Ovary (tissue), 9 donors: ENCODE measurements around the gene ZNF148. TPM values are rescaled to one million over a fixed set of nuclear protein-coding genes. Genes with fewer than 3 reads are reported as not detected.
"Not testable (repeated sequence)": the region's sequence is repeated elsewhere in the genome, so short reads cannot be mapped to it uniquely, and the experiment has no call there.

Source experiments
- DNase-seq, 5 donors: peaks; one replicate each; pipeline ENCODE4 v3.0.0-alpha.2; 2019 to 2020
- H3K27ac ChIP-seq, 2 donors: fragments of 200-600 bp; one replicate each; pipeline versions ENCODE4 v1.5.1 to v1.8.0; 2019 to 2022
- H3K27me3 ChIP-seq: fragments of 200-600 bp; one replicate; pipeline ENCODE4 v1.8.0; 2022
- H3K36me3 ChIP-seq: fragments of 200-600 bp; sonication (generic); one replicate; pipeline ENCODE4 v1.5.1; 2019
- H3K4me1 ChIP-seq: one replicate; pipeline ENCODE4 v1.8.1; 2013; ENCODE audit warnings: mild to moderate bottlenecking, moderate library complexity; ENCODE audit not compliant: insufficient read depth
- H3K4me3 ChIP-seq: fragments of 200-600 bp; sonication (generic); one replicate; pipeline ENCODE4 v1.5.1; 2017
- H3K9me3 ChIP-seq, 2 donors: fragments of 200-600 bp in 1 of 2; sonication (generic) in 1 of 2; one replicate each; pipeline versions ENCODE4 v1.5.1 to v1.8.1; 2013 to 2019; ENCODE audit warnings: mild to moderate bottlenecking in 1 of 2, moderate library complexity in 1 of 2
- CTCF ChIP-seq, 3 donors: fragments of 450-650 bp in 2 of 3; fragments of 200-600 bp in 1 of 3; IDR thresholded peaks; one replicate each; pipeline versions ENCODE4 v1.5.1 to v1.8.0; 2016 to 2022; ENCODE audit warnings: antibody characterized with exemption in 3 of 3, mild to moderate bottlenecking in 1 of 3
- EP300 ChIP-seq: sonication (generic); formaldehyde crosslinking; IDR thresholded peaks from one replicate; pipeline ENCODE4 v1.6.1; 2017; ENCODE audit warnings: antibody characterized with exemption
- POLR2A ChIP-seq: fragments of 450-650 bp; IDR thresholded peaks from one replicate; pipeline ENCODE4 v1.6.1; 2017; ENCODE audit warnings: antibody characterized with exemption, mild to moderate bottlenecking, moderate library complexity
- WGBS, 3 donors: extraction: QIAGEN DNeasy Blood & Tissue Kit in 1 of 3; methylation state at CpG; one replicate each; pipeline versions ENCODE4 v1.1.5 to v1.1.7; 2013 to 2017; 5-methylcytosine and 5-hydroxymethylcytosine counted together
- intact Hi-C, 4 donors: fragments of 100-400 bp; cut with DNase I; formaldehyde crosslinking; loops; one replicate each; pipeline versions ENCODE4 v1.11.0 to v1.15.1; 2022 to 2023
- polyA plus RNA-seq, 2 donors: library from polyadenylated mRNA; stranded (reverse); fragments of 200-250 nt in 1 of 2; fragments of 350-450 nt in 1 of 2; fragmentation: Illumina TruSeq in 1 of 2; extraction: RNeasy Lipid Tissue Mini Kit (QIAGEN cat#74804) in 1 of 2; gene quantifications; one replicate each; pipeline ENCODE4 v1.2.3, GENCODE V29; 2013 to 2014
- total RNA-seq, 7 donors: library from RNA; depleted of rRNA in 2 of 7; stranded (reverse); fragments of >200 nt in 2 of 7; fragmentation: NEBNext Ultra II Directional in 3 of 7; extraction: Animal tissue kit (Norgen Biotek cat#: 25700) in 3 of 7; gene quantifications; one replicate each; pipeline versions ENCODE4 v1.1.0 to v1.2.4, GENCODE V29; 2016 to 2023
- donor health status: DM: no; HTN: no; CAD: no; lungs with moderate emphysema.
- donor health status: DM: no; HTN: no; CAD: no.
- donor health status: Bipolar disorder and iron deficiency.
- donor health status: DM: yes; HTN: yes; CAD: no.
- donor health status: DM: no; HTN: no; CAD: no.
- donor health status: DM: yes; HTN: yes; CAD: no.

Gene ZNF148
- total and polyA plus RNA-seq, 9 donors, result 9.1 to 98.8 (median 66.8) TPM

DNA sequence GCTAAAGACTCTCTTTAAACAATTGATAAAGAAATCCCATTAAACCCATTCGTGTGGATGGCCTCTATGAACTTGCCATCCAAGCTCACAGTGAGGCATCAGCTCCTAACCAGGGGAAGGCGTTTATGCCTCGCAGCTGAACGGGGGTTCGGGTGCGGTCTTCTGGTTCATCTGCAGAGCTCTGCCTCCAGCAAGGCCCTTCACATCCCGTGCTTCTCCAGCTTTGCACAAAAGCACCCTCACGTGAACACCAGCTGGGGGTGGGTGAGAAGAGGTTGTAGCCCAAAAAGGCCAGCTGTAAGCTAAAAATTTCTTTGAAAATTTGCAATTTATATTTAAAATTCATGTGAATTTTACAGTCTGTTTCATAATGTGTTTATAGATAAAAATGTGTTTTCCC lies 39.5 kb upstream of the ZNF148 start:
- Histone ChIP-seq H3K4me3 (no peak overlapping the region), H3K27ac (no peak overlapping the region), H3K9me3 (no peaks in the 10 kb centered on the region), H3K27me3 (no peaks in the 10 kb centered on the region), H3K36me3 (no peaks in the 10 kb centered on the region), H3K4me1 (no peaks in the 10 kb centered on the region)
- no peak for DNase-seq
- intact Hi-C loops, result no loop called here
- TF ChIP-seq POLR2A (no peak), EP300 (no peak)
- WGBS, 3 donors, result 74 to 82% (median 77%) methylated on average over 8 of the region's 8 CpGs

GRCh38 chr3:125410922-125411321 lies 35.8 kb upstream of the ZNF148 start:
- no peak for TF ChIP-seq POLR2A
- no peak for TF ChIP-seq EP300
- TF ChIP-seq CTCF (IDR thresholded peaks at IDR 0.05), result no peak
- Histone ChIP-seq H3K9me3 (no peaks in the 10 kb centered on the region), H3K36me3 (no peaks in the 10 kb centered on the region), H3K4me1 (no peaks in the 10 kb centered on the region), H3K4me3 (no peak overlapping the region), H3K27ac (no peak overlapping the region), H3K27me3 (no peaks in the 10 kb centered on the region)
- intact Hi-C loops, result no loop called here
- DNase-seq, result no peak
- 86 to 95% (median 92%) methylated on average over 6 of the region's 6 CpGs for WGBS, 3 donors

- Histone ChIP-seq H3K4me3 (no peak overlapping the region), H3K27ac (no peak overlapping the region), H3K4me1 (no peaks in the 10 kb centered on the region), H3K27me3 (no peaks in the 10 kb centered on the region), H3K9me3 (no peaks in the 10 kb centered on the region), H3K36me3 (no peaks in the 10 kb centered on the region)
- no peak for TF ChIP-seq EP300
- TF ChIP-seq CTCF (IDR thresholded peaks at IDR 0.05), result no peak
- no peak for TF ChIP-seq POLR2A
- no peak for DNase-seq
- intact Hi-C loops, result no loop called here
- 64 to 70% (median 66%) methylated on average over 2 of the region's 2 CpGs for whole genome bisulfite sequencing, 3 donors
Observed at GRCh38 chr3:125406070-125406469, 30.9 kb upstream of the ZNF148 start.

DNA sequence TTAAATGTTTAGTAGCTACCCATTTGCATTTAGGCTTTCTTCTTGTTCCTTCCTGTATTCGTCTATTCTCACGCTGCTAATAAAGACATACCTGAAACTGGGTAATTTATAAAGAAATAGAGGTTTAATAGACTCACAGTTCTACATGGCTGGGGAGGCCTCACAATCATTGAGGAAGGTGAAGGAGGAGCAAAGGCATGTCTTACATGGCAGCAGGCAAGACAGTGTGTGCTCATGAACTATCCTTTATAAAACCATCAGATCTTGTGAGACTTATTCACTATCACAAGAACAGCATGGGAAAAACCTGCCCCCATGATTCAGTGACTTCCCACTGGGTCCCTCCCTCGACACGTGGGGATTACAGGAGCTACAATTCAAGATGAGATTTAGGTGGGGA lies 30.4 kb upstream of the ZNF148 start:
- H3K4me1 ChIP-seq, H3K27me3 ChIP-seq, H3K27ac ChIP-seq, H3K36me3 ChIP-seq, H3K9me3 ChIP-seq, intact Hi-C loops, H3K4me3 ChIP-seq, DNase-seq: not testable (repeated sequence)
- WGBS, 3 donors, result 93 to 94% (median 93%) methylated on average over 4 of the region's 4 CpGs

DNA sequence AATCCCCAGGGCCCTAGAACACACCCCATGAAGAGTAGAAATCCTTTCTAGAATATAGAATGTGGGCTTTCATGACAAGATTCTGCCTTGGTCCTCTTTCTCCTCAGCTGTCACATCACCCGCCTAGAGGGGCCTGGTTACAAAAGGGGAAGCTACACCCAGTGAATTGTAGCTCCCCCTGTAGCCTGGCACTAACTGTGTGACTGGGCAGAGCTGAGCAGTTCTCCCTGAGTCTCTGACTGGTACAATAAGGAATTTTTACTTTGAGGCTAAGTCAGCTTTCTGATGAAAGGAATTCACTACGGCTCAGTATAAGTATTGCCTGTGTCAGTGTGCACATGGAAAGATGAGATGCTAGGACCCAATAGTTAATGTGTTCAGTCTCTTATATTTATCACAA lies 28.7 kb upstream of the ZNF148 start:
- no peak for DNase-seq
- no peak for TF ChIP-seq EP300
- no peak for TF ChIP-seq POLR2A
- no peak for TF ChIP-seq CTCF (IDR thresholded peaks at IDR 0.05)
- no peaks in the 10 kb centered on the region for H3K4me1 ChIP-seq
- intact Hi-C loops, result no loop called here
- H3K9me3 ChIP-seq, result no peaks in the 10 kb centered on the region
- no peak overlapping the region for H3K27ac ChIP-seq
- H3K27me3 ChIP-seq, result no peaks in the 10 kb centered on the region
- no peaks in the 10 kb centered on the region for H3K36me3 ChIP-seq
- WGBS, 3 donors, result 92 to 95% (median 92%) methylated on average over 2 of the region's 2 CpGs
- H3K4me3 ChIP-seq, result no peak overlapping the region

GRCh38 chr3:125402639-125403038 lies 27.5 kb upstream of the ZNF148 start:
- H3K4me1 ChIP-seq, result no peaks in the 10 kb centered on the region
- H3K27ac ChIP-seq, result no peak overlapping the region
- H3K27me3 ChIP-seq, result no peaks in the 10 kb centered on the region
- WGBS, 3 donors, result 42 to 53% (median 52%) methylated on average over 2 of the region's 2 CpGs
- intact Hi-C loops, result no loop called here
- H3K4me3 ChIP-seq, result no peak overlapping the region
- no peaks in the 10 kb centered on the region for H3K9me3 ChIP-seq
- DNase-seq, result no peak
- no peaks in the 10 kb centered on the region for H3K36me3 ChIP-seq
- TF ChIP-seq CTCF (IDR thresholded peaks at IDR 0.05) (no peak), POLR2A (no peak), EP300 (no peak)
